ENCODE measurements around the gene RNMT.

RNMT gene

DNA sequence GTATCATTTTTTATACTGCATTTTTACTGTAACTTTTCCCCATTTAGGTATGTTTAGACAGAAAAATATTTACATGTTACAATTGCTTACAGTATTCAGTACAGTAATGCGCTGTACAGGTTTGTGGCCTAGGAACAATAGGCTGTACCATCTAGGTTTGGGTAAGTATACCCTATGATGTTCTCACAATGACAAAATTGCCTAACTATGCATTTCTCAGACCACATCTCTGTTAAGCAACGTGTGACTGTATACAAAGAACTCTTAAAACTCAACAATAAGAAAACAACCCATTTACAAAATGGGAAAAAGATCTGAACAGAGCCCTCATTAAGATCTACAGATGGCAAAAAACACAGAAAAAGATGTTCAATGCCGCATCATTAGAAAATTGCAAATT, 29.5 kb upstream of the RNMT start:
- TF ChIP-seq, protein P1, sequence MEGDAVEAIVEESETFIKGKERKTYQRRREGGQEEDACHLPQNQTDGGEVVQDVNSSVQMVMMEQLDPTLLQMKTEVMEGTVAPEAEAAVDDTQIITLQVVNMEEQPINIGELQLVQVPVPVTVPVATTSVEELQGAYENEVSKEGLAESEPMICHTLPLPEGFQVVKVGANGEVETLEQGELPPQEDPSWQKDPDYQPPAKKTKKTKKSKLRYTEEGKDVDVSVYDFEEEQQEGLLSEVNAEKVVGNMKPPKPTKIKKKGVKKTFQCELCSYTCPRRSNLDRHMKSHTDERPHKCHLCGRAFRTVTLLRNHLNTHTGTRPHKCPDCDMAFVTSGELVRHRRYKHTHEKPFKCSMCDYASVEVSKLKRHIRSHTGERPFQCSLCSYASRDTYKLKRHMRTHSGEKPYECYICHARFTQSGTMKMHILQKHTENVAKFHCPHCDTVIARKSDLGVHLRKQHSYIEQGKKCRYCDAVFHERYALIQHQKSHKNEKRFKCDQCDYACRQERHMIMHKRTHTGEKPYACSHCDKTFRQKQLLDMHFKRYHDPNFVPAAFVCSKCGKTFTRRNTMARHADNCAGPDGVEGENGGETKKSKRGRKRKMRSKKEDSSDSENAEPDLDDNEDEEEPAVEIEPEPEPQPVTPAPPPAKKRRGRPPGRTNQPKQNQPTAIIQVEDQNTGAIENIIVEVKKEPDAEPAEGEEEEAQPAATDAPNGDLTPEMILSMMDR (IDR thresholded peaks at IDR 0.05; ENCODE audit: unreplicated experiment in 3 of 3): no peak
- Mint-ChIP-seq H3K27ac (no peak overlapping the region), H3K9me3 (peaks cover 66% of the 10 kb centered on the region), H3K4me1 (no peaks in the 10 kb centered on the region), H3K4me3 (no peak overlapping the region), H3K36me3 (ENCODE audit: low read depth) (peaks cover 58% of the 10 kb centered on the region), H3K27me3 (ENCODE audit: low read depth) (no peaks in the 10 kb centered on the region)

DNA sequence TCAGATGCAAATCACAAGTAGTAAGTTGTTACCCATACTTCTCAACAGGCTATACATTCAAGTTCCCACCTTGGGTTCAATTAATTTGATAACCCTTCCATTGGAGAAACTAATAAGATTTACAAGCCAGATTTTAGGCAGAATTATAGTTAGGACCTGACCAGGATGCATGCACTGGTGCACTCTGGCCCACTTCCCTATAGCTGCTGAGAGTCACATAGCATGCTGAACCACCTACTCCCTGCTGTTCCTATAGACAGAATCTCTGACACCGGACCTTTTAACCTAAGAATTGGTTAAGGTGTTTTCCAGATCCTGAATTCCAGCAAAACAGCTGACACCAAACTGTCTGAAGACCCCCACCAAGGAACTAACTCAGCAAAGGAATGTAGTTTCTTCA, 26.3 kb upstream of the RNMT start:
- Mint-ChIP-seq H3K36me3 (ENCODE audit: low read depth) (peaks cover 71% of the 10 kb centered on the region), H3K4me3 (no peak overlapping the region), H3K27ac (no peak overlapping the region), H3K27me3 (ENCODE audit: low read depth) (no peaks in the 10 kb centered on the region), H3K4me1 (no peaks in the 10 kb centered on the region), H3K9me3 (peaks cover 59% of the 10 kb centered on the region)
- TF ChIP-seq, protein P1 (IDR thresholded peaks at IDR 0.05; ENCODE audit: unreplicated experiment in 3 of 3): no peak

DNA sequence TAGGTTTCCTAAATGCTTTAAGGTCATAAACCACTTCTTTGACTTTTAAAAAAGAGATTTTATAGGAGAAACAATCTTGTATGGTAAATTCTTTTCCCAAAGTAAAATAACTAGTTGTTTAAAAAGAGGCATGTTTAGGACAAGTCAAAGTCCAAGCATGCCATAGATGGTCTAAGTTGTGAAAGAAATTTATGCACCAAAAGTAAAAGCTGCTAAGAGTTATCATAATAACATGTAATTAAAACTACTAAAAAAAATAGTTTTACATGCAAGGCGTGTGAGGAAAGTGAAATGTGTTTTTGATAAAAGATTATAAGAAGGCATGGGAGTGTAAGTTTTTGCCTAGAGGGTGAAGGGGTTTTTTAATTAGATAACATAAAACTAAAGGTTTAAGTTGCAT, 22.6 kb upstream of the RNMT start:
- TF ChIP-seq, protein P1 (IDR thresholded peaks at IDR 0.05; ENCODE audit: unreplicated experiment in 3 of 3): no peak
- H3K9me3 Mint-ChIP-seq: peaks cover 60% of the 10 kb centered on the region
- H3K4me1 Mint-ChIP-seq: no peaks in the 10 kb centered on the region
- no peak overlapping the region for H3K4me3 Mint-ChIP-seq
- peaks cover 71% of the 10 kb centered on the region for H3K36me3 Mint-ChIP-seq (ENCODE audit: low read depth)
- H3K27ac Mint-ChIP-seq: no peak overlapping the region
- H3K27me3 Mint-ChIP-seq (ENCODE audit: low read depth): no peaks in the 10 kb centered on the region

DNA sequence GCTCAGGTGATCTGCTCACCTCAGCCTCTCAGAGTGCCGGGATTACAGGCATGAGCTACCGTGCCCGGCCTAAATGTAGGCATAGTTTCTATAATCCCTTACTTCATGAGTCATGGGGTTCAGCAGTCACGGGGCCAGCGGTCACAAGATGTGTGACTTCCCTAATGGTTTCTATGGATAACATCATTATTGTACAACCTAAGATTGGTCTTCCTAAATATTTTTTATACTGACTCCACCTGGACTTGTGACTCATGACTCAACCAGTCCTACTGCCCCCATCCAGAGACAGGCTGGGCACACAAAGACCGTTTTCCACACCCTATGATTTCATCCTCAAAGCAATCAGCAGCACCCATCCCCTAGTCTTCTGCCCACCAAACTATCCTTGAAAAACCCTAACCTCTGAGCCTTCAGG, 16.1 kb upstream of the RNMT start:
- TF ChIP-seq, protein P1 (IDR thresholded peaks at IDR 0.05; ENCODE audit: unreplicated experiment in 3 of 3): no peak
- Mint-ChIP-seq H3K27me3 (ENCODE audit: low read depth) (no peaks in the 10 kb centered on the region), H3K36me3 (ENCODE audit: low read depth) (peaks cover 44% of the 10 kb centered on the region), H3K27ac (no peak overlapping the region), H3K9me3 (peaks cover 41% of the 10 kb centered on the region), H3K4me1 (no peaks in the 10 kb centered on the region), H3K4me3 (no peak overlapping the region)

DNA sequence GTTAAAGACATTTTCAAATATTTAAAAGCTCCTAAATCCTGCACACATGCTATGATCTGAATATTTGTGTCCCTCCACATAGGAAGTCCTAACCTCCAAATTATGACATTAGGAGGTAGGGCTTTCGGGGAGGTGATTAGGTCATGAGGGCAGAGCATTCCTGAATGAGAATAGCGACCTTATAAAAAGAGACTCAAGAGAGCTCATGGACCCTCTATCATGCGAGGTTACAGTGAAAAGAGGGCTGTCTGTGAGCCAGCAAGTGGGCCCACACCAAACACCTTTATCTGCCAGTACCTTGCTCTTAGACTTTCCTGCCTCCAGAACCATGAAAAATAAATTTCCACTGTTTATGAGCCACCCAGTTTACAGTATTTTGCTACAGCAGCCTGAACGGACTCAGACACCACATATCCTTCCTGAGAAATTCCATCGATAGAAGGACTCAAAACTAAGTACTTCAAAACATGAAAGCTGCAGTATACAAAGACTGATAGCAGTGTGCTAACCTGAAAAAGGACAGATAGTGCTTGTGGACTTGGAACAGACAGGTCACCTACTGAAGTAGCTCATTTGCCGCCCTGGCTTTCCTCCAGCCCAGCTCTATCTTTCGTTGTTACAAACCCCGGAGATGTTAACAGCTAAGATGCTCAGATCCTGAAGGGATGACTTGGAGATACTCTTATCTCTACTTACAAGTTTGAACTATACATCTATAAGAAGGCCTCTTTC, 13.9 kb upstream of the RNMT start:
- no peaks in the 10 kb centered on the region for H3K27me3 Mint-ChIP-seq (ENCODE audit: low read depth)
- peaks cover 33% of the 10 kb centered on the region for H3K36me3 Mint-ChIP-seq (ENCODE audit: low read depth)
- TF ChIP-seq, protein P1 (IDR thresholded peaks at IDR 0.05; ENCODE audit: unreplicated experiment in 3 of 3): no peak

DNA sequence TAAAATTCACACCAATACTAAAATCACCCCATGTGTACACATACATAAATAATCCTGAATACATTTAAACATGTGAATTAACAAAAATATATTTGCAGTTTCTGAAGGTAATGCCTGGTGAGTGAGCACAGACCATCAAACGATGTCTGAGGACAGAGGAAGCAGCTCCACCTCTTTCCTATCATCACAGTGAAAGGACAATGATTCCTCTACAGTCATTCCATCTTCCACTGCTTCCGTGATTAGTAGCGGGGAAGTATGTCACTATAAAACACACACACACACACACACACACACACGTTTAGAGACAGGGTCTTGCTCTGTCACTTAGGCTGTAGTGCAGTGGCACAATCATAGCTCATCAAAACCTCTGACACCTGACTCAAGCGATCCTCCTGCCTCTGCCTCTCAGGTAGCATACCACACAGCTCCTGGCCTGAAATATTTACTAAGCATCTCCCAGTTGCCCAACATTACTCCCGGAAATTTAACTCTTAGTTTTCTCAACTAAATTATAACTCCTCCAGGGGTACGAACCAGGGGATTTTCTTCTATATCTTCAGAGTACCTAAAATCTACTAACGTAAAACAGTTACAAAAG, 12.9 kb upstream of the RNMT start:
- no peaks in the 10 kb centered on the region for H3K4me1 Mint-ChIP-seq
- TF ChIP-seq, protein P1 (IDR thresholded peaks at IDR 0.05; ENCODE audit: unreplicated experiment in 3 of 3): no peak
- H3K4me3 Mint-ChIP-seq: no peak overlapping the region
- H3K9me3 Mint-ChIP-seq: peaks cover 26% of the 10 kb centered on the region
- H3K27ac Mint-ChIP-seq: no peak overlapping the region
- H3K27me3 Mint-ChIP-seq (ENCODE audit: low read depth): no peaks in the 10 kb centered on the region
- peaks cover 28% of the 10 kb centered on the region for H3K36me3 Mint-ChIP-seq (ENCODE audit: low read depth)

More for the DNA sequence above, 13.9 kb upstream of the RNMT start:
- H3K27ac Mint-ChIP-seq: no peak overlapping the region
- H3K4me1 Mint-ChIP-seq: no peaks in the 10 kb centered on the region
- peaks cover 29% of the 10 kb centered on the region for H3K9me3 Mint-ChIP-seq
- no peak overlapping the region for H3K4me3 Mint-ChIP-seq

All from nephron (organoid).